Stimulated activated CD8-positive, alpha-beta memory T cell treated with anti-CD3 and anti-CD28 coated beads, Interleukin-12 subunit alpha, Interleukin-12 subunit beta, amount 100 ng/mL, for 4 hours (primary cell): Measurements from ENCODE around the gene MRPL1.
"Not testable (repeated sequence)": the region's sequence is repeated elsewhere in the genome, so short reads cannot be mapped to it uniquely, and the experiment has no call there.

ENCODE experiments used
- DNase-seq: peaks from one replicate; pipeline ENCODE4 v3.0.0-alpha.2; 2020; ENCODE audit warnings: low read depth

MRPL1 gene

GRCh38 chr4:77982900-77983540 lies 120.4 kb downstream of the MRPL1 start:
- DNase-seq: not testable (repeated sequence)

GRCh38 chr4:77983612-77984311 lies 121.1 kb downstream of the MRPL1 start:
- DNase-seq: not testable (repeated sequence)

GRCh38 chr4:77989968-77990367 lies 127.3 kb downstream of the MRPL1 start:
- no peak for DNase-seq

GRCh38 chr4:77990456-77990855 lies 127.8 kb downstream of the MRPL1 start:
- no peak for DNase-seq

GRCh38 chr4:77990904-77991358 lies 128.3 kb downstream of the MRPL1 start:
- no peak for DNase-seq

- DNase-seq: no peak
These were observed 130.0 kb downstream of the MRPL1 start for GRCh38 chr4:77992581-77992980.

GRCh38 chr4:77994194-77994721 lies 131.6 kb downstream of the MRPL1 start:
- no peak for DNase-seq

GRCh38 chr4:77996076-77996475 lies 133.4 kb downstream of the MRPL1 start:
- DNase-seq: no peak

GRCh38 chr4:78001531-78001930 lies 138.9 kb downstream of the MRPL1 start:
- no peak for DNase-seq

GRCh38 chr4:78002260-78002659 lies 139.6 kb downstream of the MRPL1 start:
- DNase-seq: no peak
